Measurements from ENCODE around the gene GGN. TPM values are rescaled to one million over a fixed set of nuclear protein-coding genes. Genes with fewer than 3 reads are reported as not detected.

The GGN gene
- total and polyA plus RNA-seq, 5 donors: 0.09 to 1.3 (median 0.37) TPM

DNA sequence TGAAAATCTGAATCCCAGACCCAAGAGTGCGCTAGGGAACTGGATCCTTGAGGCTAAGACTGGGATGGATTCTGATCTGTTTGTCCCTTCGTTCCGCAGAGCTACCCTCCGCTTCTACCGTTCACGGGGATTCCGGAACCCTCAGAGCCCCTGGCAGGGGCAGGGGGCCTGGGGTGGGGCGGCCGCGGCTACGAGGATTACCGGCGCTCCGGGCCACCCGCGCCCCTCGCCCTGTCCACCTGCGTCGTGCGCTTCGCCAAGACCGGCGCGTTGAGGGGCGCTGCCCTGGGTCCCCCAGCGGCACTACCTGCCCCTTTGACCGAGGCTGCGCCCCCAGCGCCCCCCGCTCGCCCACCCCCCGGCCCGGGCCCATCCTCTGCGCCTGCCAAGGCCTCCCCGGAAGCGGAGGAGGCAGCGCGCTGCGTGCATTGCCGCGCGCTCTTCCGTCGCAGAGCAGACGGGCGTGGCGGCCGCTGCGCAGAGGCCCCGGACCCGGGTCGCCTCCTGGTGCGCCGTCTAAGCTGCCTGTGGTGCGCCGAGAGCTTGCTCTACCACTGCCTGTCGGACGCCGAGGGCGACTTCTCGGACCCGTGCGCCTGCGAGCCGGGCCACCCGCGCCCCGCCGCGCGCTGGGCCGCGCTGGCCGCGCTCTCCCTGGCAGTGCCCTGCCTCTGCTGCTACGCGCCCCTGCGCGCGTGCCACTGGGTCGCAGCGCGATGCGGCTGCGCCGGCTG, 7.7 kb upstream of the GGN start:
- WGBS: 6% methylated on average over 86 of the region's 86 CpGs
- H3K27me3 ChIP-seq (ENCODE audit: control insufficient read depth, insufficient read depth): no peaks in the 10 kb centered on the region
- ATAC-seq (no peak), DNase-seq (no peak)
- no peaks in the 10 kb centered on the region for H3K4me1 ChIP-seq (ENCODE audit: control insufficient read depth, insufficient read depth, low read length)
- H3K27ac ChIP-seq (ENCODE audit: low read length): no peak overlapping the region
- no peaks in the 10 kb centered on the region for H3K9me3 ChIP-seq (ENCODE audit: control insufficient read depth, low read length)
- H3K4me3 ChIP-seq (ENCODE audit: low read length): no peak overlapping the region
- intact Hi-C loops (cut with DNase I): no loop called here

DNA sequence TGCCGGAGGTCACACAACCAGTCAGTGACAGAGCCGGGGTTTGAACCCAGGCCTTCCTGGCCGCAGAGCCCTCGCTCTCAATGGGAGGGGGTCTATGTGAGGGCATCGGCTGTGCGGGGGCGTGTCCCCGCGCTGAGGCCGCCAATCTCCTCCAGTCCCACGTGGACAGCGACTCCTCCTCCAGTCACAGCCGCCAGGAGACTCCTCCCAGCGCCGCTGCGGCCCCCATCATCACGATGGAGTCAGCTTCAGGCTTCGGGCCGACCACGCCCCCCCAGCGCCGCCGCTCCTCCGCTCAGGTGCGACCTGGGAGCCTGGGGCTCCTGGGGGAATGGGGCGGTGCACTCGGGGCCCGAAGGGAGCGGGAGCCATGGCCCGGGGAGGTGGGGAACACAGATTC, 6.7 kb upstream of the GGN start:
- Histone ChIP-seq H3K4me3 (ENCODE audit: low read length) (no peak overlapping the region), H3K27ac (ENCODE audit: low read length) (no peak overlapping the region), H3K9me3 (ENCODE audit: control insufficient read depth, low read length) (no peaks in the 10 kb centered on the region), H3K4me1 (ENCODE audit: control insufficient read depth, insufficient read depth, low read length) (no peaks in the 10 kb centered on the region), H3K27me3 (ENCODE audit: control insufficient read depth, insufficient read depth) (no peaks in the 10 kb centered on the region)
- intact Hi-C loops (cut with DNase I): no loop called here
- peak; percentile 16 to 38 for ATAC-seq
- WGBS: 5% methylated on average over 30 of the region's 30 CpGs
- peak in 1 of 3 donors; percentile 66 for DNase-seq

DNA sequence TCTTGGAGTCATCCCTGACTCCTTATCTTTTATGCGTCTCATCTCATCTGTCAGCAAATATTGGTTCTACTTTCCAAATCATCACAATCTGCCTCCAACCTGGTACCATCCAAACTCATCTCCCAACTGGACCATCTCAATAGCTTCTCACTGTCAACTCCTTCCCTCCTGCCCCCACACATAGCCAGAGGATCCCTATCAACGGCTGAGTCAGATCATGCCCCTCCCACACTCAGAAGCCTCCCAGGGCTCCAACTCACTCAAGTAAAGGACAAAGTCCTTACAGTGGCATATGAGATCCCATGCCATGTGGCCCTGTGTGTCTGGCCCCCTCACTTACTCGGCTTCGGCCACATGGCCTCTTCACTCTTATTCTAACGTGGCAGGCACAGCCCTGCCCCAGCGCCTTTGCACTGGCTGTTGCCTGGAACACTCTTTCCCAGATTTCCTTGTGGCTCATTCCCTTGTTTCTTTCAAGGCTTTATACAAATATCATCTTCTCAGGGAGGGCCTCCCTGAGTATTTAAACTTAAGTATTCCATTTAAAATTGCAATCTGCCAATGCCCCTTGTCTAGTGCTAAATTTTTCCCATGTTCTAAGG, 5.0 kb upstream of the GGN start:
- H3K27ac ChIP-seq (ENCODE audit: low read length): no peak overlapping the region
- peak in 2 of 3 donors; percentile 5 to 18 for DNase-seq
- intact Hi-C loops (cut with DNase I): no loop called here
- WGBS: 64% methylated on average over 6 of the region's 6 CpGs
- H3K27me3 ChIP-seq (ENCODE audit: control insufficient read depth, insufficient read depth): no peaks in the 10 kb centered on the region
- ATAC-seq: no peak
- no peak overlapping the region for H3K4me3 ChIP-seq (ENCODE audit: low read length)
- peaks cover 3% of the 10 kb centered on the region for H3K4me1 ChIP-seq (ENCODE audit: control insufficient read depth, insufficient read depth, low read length)
- H3K9me3 ChIP-seq (ENCODE audit: control insufficient read depth, low read length): no peaks in the 10 kb centered on the region

DNA sequence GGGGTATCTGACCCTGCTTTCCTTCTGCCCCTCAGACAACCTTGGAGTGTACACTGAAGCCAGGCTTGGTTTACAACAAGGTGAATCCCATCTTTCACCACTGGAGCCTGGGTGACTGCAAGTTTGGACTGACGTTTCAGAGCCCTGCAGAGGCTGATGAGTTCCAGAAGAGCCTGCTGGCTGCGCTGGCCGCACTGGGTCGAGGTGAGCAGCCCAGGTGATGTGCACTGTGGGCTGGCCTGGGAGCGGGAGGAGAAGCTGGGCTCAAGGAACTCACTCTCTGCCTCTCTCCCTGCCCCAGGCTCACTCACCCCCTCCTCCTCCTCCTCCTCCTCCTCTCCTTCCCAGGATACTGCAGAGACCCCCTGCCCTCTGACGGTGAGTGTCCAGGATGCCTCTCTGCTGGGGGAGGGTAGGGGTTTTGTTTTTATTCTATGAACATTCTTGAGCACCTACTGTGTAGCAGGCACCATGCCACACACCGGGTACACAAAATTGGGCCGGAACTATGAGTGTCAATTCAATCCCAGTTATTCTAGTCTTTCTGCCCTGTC, 4.2 kb upstream of the GGN start:
- Histone ChIP-seq H3K27me3 (ENCODE audit: control insufficient read depth, insufficient read depth) (no peaks in the 10 kb centered on the region), H3K4me3 (ENCODE audit: low read length) (no peak overlapping the region), H3K27ac (ENCODE audit: low read length) (no peak overlapping the region), H3K4me1 (ENCODE audit: control insufficient read depth, insufficient read depth, low read length) (peaks cover 8% of the 10 kb centered on the region), H3K9me3 (ENCODE audit: control insufficient read depth, low read length) (no peaks in the 10 kb centered on the region)
- DNase-seq (peak in 2 of 3 donors; percentile 19 to 30), ATAC-seq (no peak)
- 57% methylated on average over 8 of the region's 8 CpGs for WGBS
- intact Hi-C loops (cut with DNase I): no loop called here

DNA sequence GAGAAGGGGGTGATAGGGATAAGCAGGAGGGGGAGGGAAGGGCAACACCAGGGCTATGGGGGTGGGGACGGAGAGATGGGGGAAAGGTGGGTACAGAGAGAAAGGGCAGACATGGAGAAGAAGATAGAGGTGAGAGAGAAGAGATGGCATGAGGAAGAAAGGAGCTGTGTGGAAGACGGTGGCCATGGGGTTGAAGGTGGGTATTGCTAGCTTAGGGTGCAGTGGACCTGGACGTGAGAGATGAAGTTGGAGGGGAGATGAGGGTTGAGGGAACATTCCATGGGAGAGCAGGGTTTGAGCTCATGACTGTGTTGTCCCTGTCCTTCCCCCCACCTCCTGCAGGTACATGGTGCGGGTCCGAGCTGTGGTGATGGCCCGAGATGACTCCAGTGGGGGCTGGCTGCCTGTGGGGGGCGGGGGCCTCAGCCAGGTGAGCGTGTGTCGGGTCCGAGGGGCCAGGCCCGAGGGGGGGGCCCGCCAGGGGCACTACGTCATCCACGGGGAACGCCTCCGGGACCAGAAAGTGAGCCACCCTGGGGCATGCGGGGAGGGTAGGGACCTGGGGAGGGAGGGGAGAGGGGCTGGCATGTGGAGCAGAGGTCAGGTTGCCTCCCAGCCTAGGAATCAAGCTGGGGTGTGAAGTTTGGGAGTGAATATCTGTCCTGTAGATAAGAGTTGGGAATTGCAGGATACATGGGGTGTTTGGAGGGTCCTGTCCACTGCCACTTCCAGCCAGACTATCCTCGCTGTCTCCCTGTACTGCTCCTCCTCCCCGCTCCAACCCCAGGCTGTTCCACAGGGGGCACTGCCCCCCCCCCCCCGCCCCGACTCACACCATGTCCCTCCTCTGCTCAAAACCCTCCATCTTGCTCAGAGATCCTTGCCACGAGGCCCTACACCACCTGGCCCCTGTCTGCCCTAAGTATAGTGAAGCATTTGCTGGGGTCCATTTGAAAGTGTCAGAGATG, 2.4 kb upstream of the GGN start:
- DNase-seq (peak in 2 of 3 donors; percentile 49 to 63), ATAC-seq (no peak)
- Histone ChIP-seq H3K4me3 (ENCODE audit: low read length) (no peak overlapping the region), H3K9me3 (ENCODE audit: control insufficient read depth, low read length) (no peaks in the 10 kb centered on the region), H3K27me3 (ENCODE audit: control insufficient read depth, insufficient read depth) (no peaks in the 10 kb centered on the region), H3K27ac (ENCODE audit: low read length) (no peak overlapping the region), H3K4me1 (ENCODE audit: control insufficient read depth, insufficient read depth, low read length) (peaks cover 11% of the 10 kb centered on the region)
- 35% methylated on average over 22 of the region's 22 CpGs for WGBS
- intact Hi-C loops (cut with DNase I): no loop called here

DNA sequence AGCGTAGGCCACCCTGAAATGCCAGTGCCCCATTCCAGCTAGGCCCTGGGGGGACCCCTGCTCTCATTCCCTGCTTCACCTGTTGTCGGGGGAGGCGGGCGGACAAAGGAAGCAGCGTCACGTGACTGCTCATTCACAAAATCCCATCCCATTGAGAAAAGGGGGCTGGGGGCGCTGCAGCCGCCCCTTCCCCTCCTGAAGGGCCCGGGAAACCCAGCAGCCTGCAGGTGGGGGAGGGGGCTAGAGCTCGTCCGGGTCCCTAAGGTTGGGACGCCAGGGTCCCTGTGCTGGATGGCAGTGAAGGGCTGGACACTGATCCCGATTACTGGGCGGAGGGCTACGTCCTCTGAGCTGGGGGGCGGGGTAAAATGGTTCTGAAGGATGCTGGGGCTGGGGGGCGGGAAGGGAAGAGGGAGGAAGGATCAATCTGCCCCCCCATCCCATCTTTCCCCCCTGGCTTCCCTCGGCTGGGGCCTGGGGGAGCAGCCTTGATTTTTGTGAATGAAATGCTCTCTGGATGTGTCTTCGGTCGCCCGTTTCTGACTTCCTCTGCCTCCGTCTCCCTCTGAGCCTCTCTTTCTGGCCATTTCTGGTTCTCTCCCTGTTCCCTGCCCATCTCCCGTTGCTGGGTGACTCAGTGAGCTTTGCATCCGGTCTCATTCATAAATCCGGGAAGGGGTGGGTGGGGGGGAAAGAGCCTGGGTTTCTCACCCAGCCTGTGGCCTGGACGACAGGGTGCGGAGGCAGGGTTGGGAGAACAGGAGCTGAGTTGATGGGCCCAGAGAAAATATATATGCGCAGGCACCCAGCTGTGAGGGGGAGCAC, 1.5 kb upstream of the GGN start:
- H3K9me3 ChIP-seq (ENCODE audit: control insufficient read depth, low read length): no peaks in the 10 kb centered on the region
- no peak overlapping the region for H3K27ac ChIP-seq (ENCODE audit: low read length)
- WGBS: 3% methylated on average over 28 of the region's 28 CpGs
- H3K4me3 ChIP-seq (ENCODE audit: low read length): no peak overlapping the region
- ATAC-seq (peak in 1 of 2 donors; percentile 13), DNase-seq (peak; percentile 52 to 59 (median 58))
- H3K4me1 ChIP-seq (ENCODE audit: control insufficient read depth, insufficient read depth, low read length): peaks cover 11% of the 10 kb centered on the region
- intact Hi-C loops (cut with DNase I): no loop called here
- no peaks in the 10 kb centered on the region for H3K27me3 ChIP-seq (ENCODE audit: control insufficient read depth, insufficient read depth)

DNA sequence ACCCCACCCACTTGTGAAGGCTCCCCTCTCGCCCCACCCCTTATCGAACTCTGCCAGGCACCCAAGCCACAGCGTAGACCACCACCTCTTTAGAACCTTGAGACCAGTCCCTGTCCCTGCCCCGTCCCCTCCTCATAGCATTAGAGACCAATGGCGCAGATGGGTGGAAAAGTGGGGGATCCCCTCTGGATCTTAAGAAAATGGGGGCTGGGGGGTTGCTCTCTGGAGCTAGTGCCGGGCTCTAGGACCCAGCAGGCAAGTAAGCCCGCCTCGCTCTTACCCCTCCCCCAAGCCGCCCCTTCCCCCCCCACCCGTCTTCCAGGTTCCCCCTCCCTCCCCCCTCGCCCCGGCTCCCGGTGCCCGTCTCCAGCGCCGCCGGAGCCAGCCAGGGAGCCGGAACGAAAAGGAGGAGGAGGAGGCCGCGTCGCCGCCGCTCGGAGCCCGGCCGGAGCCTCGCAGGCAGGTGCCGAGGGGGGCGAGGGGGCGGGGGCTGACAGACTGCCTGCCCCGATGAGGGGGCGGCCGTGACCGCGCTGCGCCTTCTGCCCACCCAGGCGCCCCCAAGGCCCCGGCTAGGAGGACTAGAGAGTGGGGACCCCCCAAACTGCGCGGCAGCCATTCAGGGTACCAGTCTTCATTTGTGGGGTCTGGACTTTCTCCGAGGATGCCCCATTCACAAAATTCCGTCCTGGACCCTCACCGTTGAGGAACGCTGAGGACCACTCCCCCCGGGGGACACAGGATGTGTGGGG, 691 bp upstream of the GGN start, which contains the start of gene SPRED3:
Gene SPRED3, plus strand, starts transcription at position 349 of the 752 bp plus-strand sequence. CDS start 1,606 bp downstream, outside the sequence.
- DNase-seq: peak; percentile 52 to 74 (median 71)

DNA sequence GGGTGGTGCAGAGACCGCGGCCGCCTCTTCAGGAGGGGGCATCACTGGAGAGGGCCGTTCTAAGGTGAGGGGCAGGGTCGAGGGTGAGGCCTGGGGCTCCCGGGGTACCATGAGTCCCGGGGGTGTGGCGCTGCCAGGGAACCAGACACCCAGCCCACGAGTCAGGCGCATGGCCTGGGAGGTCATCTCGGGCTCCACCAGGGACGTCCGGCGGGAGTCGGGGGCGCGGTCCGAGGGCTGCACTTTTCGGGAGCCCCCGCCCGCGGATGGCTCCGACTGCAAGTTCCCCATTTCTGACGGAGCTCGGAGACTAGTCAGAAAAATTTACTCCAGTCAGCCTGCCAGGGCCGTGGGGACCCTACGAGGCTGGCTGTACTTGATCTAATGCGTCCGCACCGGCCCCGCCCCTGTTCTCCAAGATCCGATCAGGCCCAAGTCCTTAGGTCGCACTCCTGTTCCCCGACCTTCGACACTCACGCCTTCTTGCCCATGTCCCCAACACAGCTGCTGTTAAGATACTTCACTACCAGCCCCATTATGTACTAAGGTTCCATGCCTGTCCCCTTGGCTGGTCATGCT, 774 bp downstream of the GGN start:
- H3K4me3 ChIP-seq (ENCODE audit: low read length): peak overlapping the region; percentile 47
- no peak overlapping the region for H3K27ac ChIP-seq (ENCODE audit: low read length)
- DNase-seq (peak; percentile 48 to 78 (median 76)), ATAC-seq (peak; percentile 1 to 7)
- intact Hi-C loops (cut with DNase I): no loop called here
- WGBS: 8% methylated on average over 36 of the region's 36 CpGs
- H3K27me3 ChIP-seq (ENCODE audit: control insufficient read depth, insufficient read depth): no peaks in the 10 kb centered on the region
- no peaks in the 10 kb centered on the region for H3K9me3 ChIP-seq (ENCODE audit: control insufficient read depth, low read length)
- peaks cover 11% of the 10 kb centered on the region for H3K4me1 ChIP-seq (ENCODE audit: control insufficient read depth, insufficient read depth, low read length)

More for the DNA sequence above, 691 bp upstream of the GGN start, which contains the start of gene SPRED3:
- Histone ChIP-seq H3K4me3 (ENCODE audit: low read length) (peak within 1 kb of the TSS; percentile 47), H3K4me1 (ENCODE audit: control insufficient read depth, insufficient read depth, low read length) (peaks cover 11% of the 10 kb centered on the region), H3K9me3 (ENCODE audit: control insufficient read depth, low read length) (no peaks in the 10 kb centered on the region), H3K27me3 (ENCODE audit: control insufficient read depth, insufficient read depth) (no peaks in the 10 kb centered on the region), H3K27ac (ENCODE audit: low read length) (no peak within 1 kb of the TSS)
- ATAC-seq: peak; percentile 0 to 22
- intact Hi-C loops (cut with DNase I): no loop called here
- 1% methylated on average over 45 of the region's 46 CpGs for WGBS

DNA sequence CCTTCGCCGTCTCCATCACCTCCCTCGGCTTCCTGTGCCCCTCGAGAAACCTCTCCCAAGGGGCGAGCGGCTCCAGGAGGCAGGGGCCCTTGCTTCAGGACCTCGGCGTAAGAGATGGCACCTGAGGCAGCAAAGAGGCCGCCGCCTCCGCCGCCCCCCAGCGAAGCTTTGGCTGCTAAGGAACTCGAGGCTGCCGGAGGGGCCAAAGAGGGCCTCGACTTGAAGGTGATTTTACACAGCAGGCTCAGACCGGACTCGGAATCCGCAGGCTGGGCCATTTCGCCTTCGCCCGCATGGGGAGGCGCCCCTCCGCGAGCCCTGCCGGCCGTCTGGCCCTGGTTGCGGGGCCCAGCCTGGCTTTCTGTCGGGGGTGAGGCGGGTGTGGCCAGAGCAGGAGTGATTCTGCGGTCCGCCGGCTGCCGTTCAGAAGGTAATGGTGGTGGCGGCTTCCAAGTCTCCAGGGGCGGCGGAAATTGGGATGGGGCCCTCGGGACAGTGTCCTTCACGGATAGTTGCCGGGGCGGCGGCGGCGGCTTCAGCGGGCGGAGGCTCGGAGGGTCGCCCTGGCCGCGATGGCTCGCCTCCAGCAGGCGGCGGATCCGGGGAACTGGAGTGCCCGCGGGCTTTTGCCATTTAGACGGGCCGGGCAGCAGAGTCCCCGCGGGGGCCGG, 1.4 kb downstream of the GGN start:
- Histone ChIP-seq H3K9me3 (ENCODE audit: control insufficient read depth, low read length) (no peaks in the 10 kb centered on the region), H3K27ac (ENCODE audit: low read length) (no peak overlapping the region), H3K27me3 (ENCODE audit: control insufficient read depth, insufficient read depth) (no peaks in the 10 kb centered on the region), H3K4me3 (ENCODE audit: low read length) (no peak overlapping the region), H3K4me1 (ENCODE audit: control insufficient read depth, insufficient read depth, low read length) (peaks cover 11% of the 10 kb centered on the region)
- WGBS: 50% methylated on average over 61 of the region's 61 CpGs
- DNase-seq: peak in 2 of 3 donors; percentile 57 to 59
- intact Hi-C loops (cut with DNase I): no loop called here
- no peak for ATAC-seq
